IMR-90 (cell line): ENCODE data around the gene A4GNT. TPM values are rescaled to one million over a fixed set of nuclear protein-coding genes. Genes with fewer than 3 reads are reported as not detected.

Experiments
- ATAC-seq: fragments of 200-7000 bp; cut with Tn5 transposase; 2 replicates; pipeline ENCODE4 v1.9.1; 2020; ENCODE audit warnings: low read depth, mild to moderate bottlenecking, moderate library complexity
- BruUV-seq: library from RNA; stranded (reverse); fragments of 400-500 nt; replicated peaks from 2 replicates; lab custom pipeline; 2021; lab: Mats Ljungman, UMichigan
- CTCF ChIA-PET: fragments of 300-600 bp; formaldehyde crosslinking; extraction: SDS; loops from one replicate; lab custom pipeline; 2021; ENCODE audit warnings: antibody characterized with exemption; lab: Yijun Ruan, JAX
- POLR2A ChIA-PET: fragments of 300-600 bp; sonication (Branson Sonifier 250); formaldehyde crosslinking; loops from one replicate; lab custom pipeline; 2022; ENCODE audit warnings: antibody characterized with exemption; ENCODE audit not compliant: unreplicated experiment; lab: Charles Lee
- DNase-seq: peaks from one replicate; pipeline ENCODE4 v3.0.0; 2013
- H2AFZ ChIP-seq: replicated peaks from 2 replicates; pipeline ENCODE3; 2013; ENCODE audit warnings: low read length, mild to moderate bottlenecking; ENCODE audit not compliant: poor library complexity
- H2AK5ac ChIP-seq: 2 replicates; pipeline ENCODE4 v1.6.1; 2013; ENCODE audit warnings: low read depth, low read length, inconsistent platforms
- H2AK9ac ChIP-seq: replicated peaks from 2 replicates; pipeline ENCODE3; 2013; ENCODE audit warnings: mild to moderate bottlenecking, low read depth, low read length, moderate library complexity; ENCODE audit not compliant: poor library complexity
- H2BK120ac ChIP-seq: 2 replicates; pipeline ENCODE4 v1.6.1; 2013; ENCODE audit warnings: low read depth, low read length, inconsistent platforms
- H2BK15ac ChIP-seq: 3 replicates; pipeline ENCODE4 v1.6.1; 2013; ENCODE audit warnings: low read depth, low read length, inconsistent platforms
- H2BK20ac ChIP-seq: 2 replicates; pipeline ENCODE4 v1.6.1; 2013; ENCODE audit warnings: low read depth, mild to moderate bottlenecking, inconsistent platforms, low read length, moderate library complexity
- H2BK5ac ChIP-seq: 2 replicates; pipeline ENCODE4 v1.6.1; 2013; ENCODE audit warnings: mild to moderate bottlenecking, low read depth, low read length, inconsistent platforms; ENCODE audit not compliant: poor library complexity, severe bottlenecking
- H3K14ac ChIP-seq: replicated peaks from 2 replicates; pipeline ENCODE4 v1.6.1; 2013; ENCODE audit warnings: low read depth, low read length, inconsistent platforms
- H3K18ac ChIP-seq: 2 replicates; pipeline ENCODE4 v1.6.1; 2013; ENCODE audit warnings: low read depth, low read length, control low read depth
- H3K23ac ChIP-seq: 2 replicates; pipeline ENCODE4 v1.6.1; 2013; ENCODE audit warnings: low read depth, low read length, inconsistent platforms
- H3K27ac ChIP-seq: 2 replicates; pipeline ENCODE4 v1.5.1; 2013; ENCODE audit warnings: mild to moderate bottlenecking, control low read depth, low read length; ENCODE audit not compliant: insufficient read depth
- H3K27me3 ChIP-seq: 2 replicates; pipeline ENCODE4 v1.6.1; 2013; ENCODE audit warnings: low read length; ENCODE audit not compliant: control insufficient read depth, insufficient read depth
- H3K36me3 ChIP-seq: 2 replicates; pipeline ENCODE4 v1.6.1; 2013; ENCODE audit warnings: low read length, mixed read lengths; ENCODE audit not compliant: control insufficient read depth, insufficient read depth
- H3K4ac ChIP-seq: 2 replicates; pipeline ENCODE4 v1.6.1; 2013; ENCODE audit warnings: low read depth, low read length, inconsistent platforms
- H3K4me1 ChIP-seq: 2 replicates; pipeline ENCODE4 v1.6.1; 2013; ENCODE audit warnings: low read length, mixed read lengths; ENCODE audit not compliant: control insufficient read depth, insufficient read depth
- H3K4me2 ChIP-seq: 2 replicates; pipeline ENCODE4 v1.6.1; 2013; ENCODE audit warnings: low read depth, mild to moderate bottlenecking, control low read depth, low read length, moderate library complexity
- H3K4me3 ChIP-seq: 2 replicates; pipeline ENCODE4 v1.5.1; 2013; ENCODE audit warnings: low read depth, mild to moderate bottlenecking, control low read depth, low read length, moderate library complexity; ENCODE audit not compliant: insufficient read depth
- H3K56ac ChIP-seq: 2 replicates; pipeline ENCODE4 v1.6.1; 2013; ENCODE audit warnings: low read length, inconsistent platforms; ENCODE audit not compliant: insufficient read depth; ENCODE audit errors: extremely low read depth
- H3K79me1 ChIP-seq, 2 experiments: 2 replicates each; pipeline ENCODE4 v1.6.1; 2013; ENCODE audit warnings: low read length in 2 of 2, inconsistent platforms in 1 of 2, low read depth in 1 of 2
- H3K9ac ChIP-seq: 2 replicates; pipeline ENCODE4 v1.6.1; 2013; ENCODE audit warnings: low read depth, low read length, control low read depth
- H3K9me1 ChIP-seq: 2 replicates; pipeline ENCODE4 v1.6.1; 2013; ENCODE audit warnings: low read length, inconsistent platforms; ENCODE audit not compliant: insufficient read depth
- H3K9me3 ChIP-seq: 2 replicates; pipeline ENCODE4 v1.6.1; 2013; ENCODE audit warnings: low read length; ENCODE audit not compliant: control insufficient read depth, insufficient read depth
- H4K20me1 ChIP-seq: 2 replicates; pipeline ENCODE4 v1.6.1; 2013; ENCODE audit warnings: low read length, inconsistent platforms; ENCODE audit not compliant: insufficient read depth
- H4K5ac ChIP-seq: 2 replicates; pipeline ENCODE4 v1.6.1; 2013; ENCODE audit warnings: mild to moderate bottlenecking, low read depth, low read length, control low read depth
- H4K8ac ChIP-seq, 2 experiments: 2 replicates each; pipeline ENCODE4 v1.6.1; 2013; ENCODE audit warnings: low read depth in 2 of 2, low read length in 2 of 2, control low read depth in 1 of 2, inconsistent platforms in 1 of 2
- H4K91ac ChIP-seq: 2 replicates; pipeline ENCODE4 v1.6.1; 2013; ENCODE audit warnings: low read depth, low read length, inconsistent platforms; ENCODE audit not compliant: insufficient read depth
- CEBPB ChIP-seq: IDR thresholded peaks from 2 replicates; pipeline ENCODE4 v1.6.1; 2012; ENCODE audit warnings: low read depth, low read length, improper control_type of control experiment
- CTCF ChIP-seq: conservative IDR thresholded peaks from 2 replicates; pipeline ENCODE4 v1.5.1; 2012; ENCODE audit warnings: mild to moderate bottlenecking, low read depth, low read length, improper control_type of control experiment
- MAFK ChIP-seq: IDR thresholded peaks from 2 replicates; pipeline ENCODE4 v1.6.1; 2012; ENCODE audit warnings: low read depth, low read length, improper control_type of control experiment
- MAZ ChIP-seq: IDR thresholded peaks from 2 replicates; pipeline ENCODE4 v1.6.1; 2012; ENCODE audit warnings: low read depth, mild to moderate bottlenecking, low read length, improper control_type of control experiment, moderate library complexity, borderline replicate concordance
- NFE2L2 ChIP-seq: fragments of 150-350 bp; IDR thresholded peaks from 2 replicates; pipeline ENCODE4 v1.6.1; 2016; ENCODE audit warnings: low read depth, mild to moderate bottlenecking, low read length
- SMC3 ChIP-seq: fragments of 150-350 bp; IDR thresholded peaks from 2 replicates; pipeline ENCODE4 v1.6.1; 2016; ENCODE audit warnings: low read depth, mild to moderate bottlenecking, antibody characterized with exemption, low read length, moderate library complexity
- WGBS, 2 experiments: methylation state at CpG; one replicate each; pipeline versions ENCODE4 v1.1.5 to v1.1.7; 2013; ENCODE audit warnings: missing lambda C conversion rate in 2 of 2; ENCODE audit not compliant: insufficient read length in 1 of 2; ENCODE audit errors: extremely low coverage in 2 of 2; 5-methylcytosine and 5-hydroxymethylcytosine counted together
- dilution Hi-C: fragments of 300-500 bp; cut with HindIII; formaldehyde crosslinking; loops from one replicate; pipeline ENCODE4 v1.14.3; 2018; ENCODE audit warnings: low sequenced_read_pairs; ENCODE audit not compliant: unreplicated experiment
- in situ Hi-C: fragments of 300-500 bp; cut with MboI; formaldehyde crosslinking; loops from 3 replicates; pipeline ENCODE4 v1.14.3; 2019; ENCODE audit warnings: low sequenced_read_pairs, inconsistent platforms, mixed read lengths
- intact Hi-C: fragments of 100-400 bp; cut with micrococcal nuclease; formaldehyde crosslinking; loops from 2 replicates; pipeline ENCODE4 v1.10.0; 2022
- polyA plus RNA-seq, 3 experiments: library from polyadenylated mRNA; depleted of rRNA; stranded (reverse); fragments of >200 nt; gene quantifications; 2 replicates each; pipeline ENCODE4 v1.2.3, GENCODE V29; 2012; ENCODE audit warnings: low replicate concordance in 1 of 3
- total RNA-seq: library from RNA; depleted of rRNA; stranded (reverse); fragments of >200 nt; gene quantifications from 2 replicates; pipeline ENCODE4 v1.2.3, GENCODE V29; 2012
- TF ChIP-seq, protein P1 (sequence below): fragments of 150-350 bp; IDR thresholded peaks from 2 replicates; pipeline ENCODE4 v1.6.1; 2016; ENCODE audit warnings: low read depth, mild to moderate bottlenecking, low read length, moderate library complexity, borderline replicate concordance

The A4GNT gene
- total and polyA plus RNA-seq, 2 of the 4 experiments (the other 2 are of a cell fraction), result not detected

GRCh38 chr3:138127636-138128365 is 4.4 kb downstream of the A4GNT start:
- H3K9ac ChIP-seq, result no peak overlapping the region
- BruUV-seq, result no TSS peak
- H3K4me2 ChIP-seq, result no peak overlapping the region
- no peak overlapping the region for H2BK120ac ChIP-seq
- no peak overlapping the region for H2BK5ac ChIP-seq
- WGBS, 2 experiments, result 83% methylated on average over 1 of the region's 1 CpG; no CpG with 5 or more reads in 1 of the 2 experiments
- H3K36me3 ChIP-seq, result no peaks in the 10 kb centered on the region
- H3K27ac ChIP-seq, result no peak overlapping the region
- intact Hi-C loops, result no loop called here
- H3K9me3 ChIP-seq, result no peaks in the 10 kb centered on the region; the same call in 1 of the 2 replicates
- H3K4ac ChIP-seq, result no peak overlapping the region
- ATAC-seq (no peak), DNase-seq (no peak)
- H4K91ac ChIP-seq, result no peak overlapping the region
- ChIA-PET POLR2A (interaction anchor here (0.6 kb wide), 1 partner anchor 13 kb away, joined by 3 read pairs; no protein-coding TSS in a partner anchor), CTCF (interaction anchor here (1.1 kb wide), 1 partner anchor 28 kb away, joined by 3 read pairs; no protein-coding TSS in a partner anchor)
- in situ Hi-C loops, result no loop called here
- no peak overlapping the region for H3K4me3 ChIP-seq
- peaks cover 6% of the 10 kb centered on the region for H3K27me3 ChIP-seq
- no peak overlapping the region for H2AK5ac ChIP-seq
- TF ChIP-seq CEBPB (no peak), MAZ (no peak), CTCF (no peak), NFE2L2 (no peak), SMC3 (no peak), MAFK (no peak)
- TF ChIP-seq, protein P1, sequence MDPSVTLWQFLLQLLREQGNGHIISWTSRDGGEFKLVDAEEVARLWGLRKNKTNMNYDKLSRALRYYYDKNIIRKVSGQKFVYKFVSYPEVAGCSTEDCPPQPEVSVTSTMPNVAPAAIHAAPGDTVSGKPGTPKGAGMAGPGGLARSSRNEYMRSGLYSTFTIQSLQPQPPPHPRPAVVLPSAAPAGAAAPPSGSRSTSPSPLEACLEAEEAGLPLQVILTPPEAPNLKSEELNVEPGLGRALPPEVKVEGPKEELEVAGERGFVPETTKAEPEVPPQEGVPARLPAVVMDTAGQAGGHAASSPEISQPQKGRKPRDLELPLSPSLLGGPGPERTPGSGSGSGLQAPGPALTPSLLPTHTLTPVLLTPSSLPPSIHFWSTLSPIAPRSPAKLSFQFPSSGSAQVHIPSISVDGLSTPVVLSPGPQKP, result no peak
- no peak overlapping the region for H2BK15ac ChIP-seq
- no peak overlapping the region for H2BK20ac ChIP-seq
- H4K5ac ChIP-seq, result no peak overlapping the region
- peaks cover 11% of the 10 kb centered on the region for H3K4me1 ChIP-seq
- H4K20me1 ChIP-seq, result no peaks in the 10 kb centered on the region
- no peak overlapping the region for H3K14ac ChIP-seq
- dilution Hi-C loops, result no loop called here
- no peak overlapping the region for H3K18ac ChIP-seq
- no peak overlapping the region for H4K8ac ChIP-seq
- no peak overlapping the region for H3K56ac ChIP-seq
- no peaks in the 10 kb centered on the region for H3K79me1 ChIP-seq
- H2AFZ ChIP-seq, result no peak overlapping the region
- H2AK9ac ChIP-seq, result no peak overlapping the region
- H3K9me1 ChIP-seq, result peaks cover 6% of the 10 kb centered on the region
- no peak overlapping the region for H3K23ac ChIP-seq
